Stimulated activated naive CD8-positive, alpha-beta T cell treated with anti-CD3 and anti-CD28 coated beads, Interleukin-15, Interleukin-2, amounts not matched to agents 100 U/mL and 50 U/mL, for 24 hours (primary cell): ENCODE data around the gene LNX1.

Source experiments
- ATAC-seq: fragments of 150-1000 bp; cut with Tn5 transposase; one replicate; pipeline ENCODE4 v1.10.0; 2021
- DNase-seq: peaks from one replicate; pipeline ENCODE4 v3.0.0; 2021

The LNX1 gene

GRCh38 chr4:53591372-53591892 lies at the start of gene LNX1:
Gene LNX1, minus strand, starts transcription at chr4:53591486. Its CDS starts 17,484 bp downstream, at chr4:53574002.
- DNase-seq (no peak), ATAC-seq (no peak)

- ATAC-seq (no peak), DNase-seq (no peak)
Observed at GRCh38 chr4:53640576-53641453, 49.5 kb upstream of the LNX1 start.

GRCh38 chr4:53638919-53639318 lies 47.6 kb upstream of the LNX1 start:
- DNase-seq (no peak), ATAC-seq (no peak)

DNA sequence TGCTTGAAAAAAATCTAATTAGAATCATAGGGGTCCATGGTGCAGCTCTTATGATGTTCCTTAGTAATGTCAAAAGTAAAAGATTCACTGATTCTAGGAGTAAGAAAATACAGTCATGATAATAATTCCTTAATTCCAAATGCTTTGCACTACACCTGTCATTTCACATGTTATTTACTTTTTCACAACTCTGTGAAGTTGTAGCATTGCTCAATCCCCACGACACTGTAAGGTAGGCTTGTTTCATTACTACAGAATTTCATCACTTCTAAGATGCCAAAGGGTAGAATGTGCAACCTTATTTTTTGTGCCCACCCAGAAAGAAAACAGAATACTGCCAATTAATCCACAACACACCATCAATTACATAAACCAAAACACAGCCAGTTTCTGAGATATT lies 46.1 kb upstream of the LNX1 start:
- DNase-seq (no peak), ATAC-seq (no peak)

DNA sequence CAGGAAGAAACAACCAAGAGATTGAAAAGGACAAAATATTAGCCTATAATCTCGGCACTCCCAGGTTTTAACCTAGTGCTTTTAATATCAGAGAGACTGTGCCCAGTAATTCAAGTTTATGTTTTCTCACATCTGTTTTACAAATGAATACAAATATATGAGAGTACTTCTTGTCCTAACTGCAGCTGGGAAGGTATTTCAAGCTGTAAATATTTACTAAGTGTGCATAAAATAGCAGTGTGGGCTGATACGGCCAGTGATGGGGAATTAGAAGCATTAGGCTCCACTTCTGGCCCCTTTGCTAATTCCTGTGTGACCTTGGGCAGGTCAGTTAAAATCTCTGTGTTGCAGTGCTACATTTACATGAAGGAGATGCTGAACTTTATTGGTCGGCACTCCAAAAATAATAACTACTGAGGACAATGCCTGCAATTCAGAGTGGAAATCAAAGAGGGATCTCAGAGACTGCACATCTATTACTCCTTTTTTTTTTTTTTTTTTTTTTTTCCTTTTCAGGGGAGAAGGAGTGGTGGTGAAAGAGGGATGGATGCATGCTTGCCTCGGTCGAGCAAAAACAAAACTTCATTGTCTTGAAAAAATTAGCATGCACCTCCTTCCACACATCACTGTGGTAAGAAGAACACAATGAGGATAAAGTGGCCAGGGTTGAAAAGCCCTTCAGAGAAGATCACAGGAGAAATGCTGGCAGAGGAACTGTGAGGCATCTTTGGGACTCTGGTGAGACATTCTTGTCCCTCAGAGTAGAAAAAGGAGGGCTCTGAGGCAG lies 44.6 kb upstream of the LNX1 start:
- no peak for ATAC-seq
- DNase-seq = no peak

DNA sequence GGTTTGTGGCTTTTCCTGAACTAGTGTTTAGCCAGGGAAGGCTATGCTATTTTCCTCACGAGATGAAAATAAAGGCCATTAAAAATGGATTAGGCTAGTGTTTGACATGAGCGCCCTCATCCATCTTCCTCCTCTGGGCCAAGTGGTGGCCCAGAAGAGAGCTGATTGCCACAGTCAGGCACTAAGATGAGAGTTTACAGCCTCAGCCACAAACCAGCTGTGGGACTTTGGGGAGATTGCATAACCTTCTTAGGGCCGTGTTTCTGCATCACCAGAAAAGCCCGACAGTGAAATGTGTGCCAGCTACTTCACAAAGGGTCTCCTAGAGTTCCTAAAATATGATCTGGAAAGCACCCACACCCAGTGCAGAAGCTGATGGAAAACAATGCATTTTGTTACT lies 42.3 kb upstream of the LNX1 start:
- DNase-seq (no peak), ATAC-seq (no peak)

DNA sequence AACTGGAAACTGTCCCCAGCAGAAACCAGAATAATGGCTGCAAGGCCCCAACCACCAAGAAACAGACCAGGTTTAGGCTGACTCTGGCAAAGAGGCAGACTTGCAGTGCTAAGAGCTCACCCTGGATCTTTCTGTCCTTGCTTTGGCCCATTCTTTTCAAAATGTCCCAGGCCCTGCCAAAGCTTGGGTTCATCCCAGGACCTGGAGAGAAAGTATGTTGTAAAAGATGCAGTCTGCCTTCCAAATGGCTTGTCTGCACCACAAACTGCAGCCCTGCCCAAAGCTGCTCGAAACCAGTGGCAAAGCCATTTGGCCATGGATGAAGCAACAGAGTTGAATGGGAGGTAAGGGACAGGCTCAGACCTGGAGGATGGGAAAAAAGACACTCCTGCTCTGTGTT lies 38.0 kb upstream of the LNX1 start:
- DNase-seq = no peak
- ATAC-seq = no peak

GRCh38 chr4:53626491-53626890 lies 35.2 kb upstream of the LNX1 start:
- DNase-seq = no peak
- ATAC-seq = no peak

DNA sequence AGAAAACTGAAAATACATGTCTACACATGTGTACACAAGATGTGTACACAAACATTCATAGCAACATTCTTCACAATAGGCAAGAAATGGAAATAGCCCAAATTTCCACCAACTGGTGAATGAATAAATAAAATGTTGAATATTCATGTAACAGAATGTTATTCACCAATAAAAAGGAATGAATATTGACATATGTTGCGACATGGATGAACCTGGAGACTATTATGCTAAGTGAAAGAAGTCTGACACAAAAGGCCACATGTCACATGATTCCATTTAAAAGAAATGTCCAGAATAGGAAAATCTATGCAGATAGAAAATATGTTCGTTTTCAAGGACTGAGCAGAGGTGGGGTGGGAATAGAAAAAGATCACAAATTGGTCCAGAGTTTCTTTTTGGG lies 34.6 kb upstream of the LNX1 start:
- ATAC-seq (no peak), DNase-seq (no peak)

DNA sequence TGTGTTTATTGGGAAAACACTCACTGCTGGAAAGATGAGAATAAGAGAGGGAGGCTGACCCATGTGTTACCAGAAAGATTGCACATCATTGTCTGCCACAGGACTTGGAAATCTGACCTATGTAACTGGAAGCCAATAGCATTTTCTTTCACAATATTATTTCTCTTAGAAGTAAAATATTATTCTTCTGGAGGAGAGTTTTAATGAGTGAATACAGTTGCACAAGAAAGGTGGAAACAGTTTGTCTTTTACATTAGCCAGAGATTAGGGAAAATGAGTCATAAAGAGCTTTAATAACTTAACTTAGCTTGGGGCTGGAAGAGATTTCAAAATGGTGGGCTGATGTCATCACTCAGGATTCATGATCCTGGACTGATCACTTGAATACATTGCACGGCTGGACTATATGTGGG lies 31.5 kb upstream of the LNX1 start:
- ATAC-seq (no peak), DNase-seq (no peak)

GRCh38 chr4:53620956-53621355 lies 29.7 kb upstream of the LNX1 start:
- ATAC-seq (no peak), DNase-seq (no peak)

- ATAC-seq (no peak), DNase-seq (no peak)
Observed at GRCh38 chr4:53619431-53619830, 28.1 kb upstream of the LNX1 start.

GRCh38 chr4:53618321-53618720 lies 27.0 kb upstream of the LNX1 start:
- ATAC-seq = no peak
- DNase-seq = no peak

DNA sequence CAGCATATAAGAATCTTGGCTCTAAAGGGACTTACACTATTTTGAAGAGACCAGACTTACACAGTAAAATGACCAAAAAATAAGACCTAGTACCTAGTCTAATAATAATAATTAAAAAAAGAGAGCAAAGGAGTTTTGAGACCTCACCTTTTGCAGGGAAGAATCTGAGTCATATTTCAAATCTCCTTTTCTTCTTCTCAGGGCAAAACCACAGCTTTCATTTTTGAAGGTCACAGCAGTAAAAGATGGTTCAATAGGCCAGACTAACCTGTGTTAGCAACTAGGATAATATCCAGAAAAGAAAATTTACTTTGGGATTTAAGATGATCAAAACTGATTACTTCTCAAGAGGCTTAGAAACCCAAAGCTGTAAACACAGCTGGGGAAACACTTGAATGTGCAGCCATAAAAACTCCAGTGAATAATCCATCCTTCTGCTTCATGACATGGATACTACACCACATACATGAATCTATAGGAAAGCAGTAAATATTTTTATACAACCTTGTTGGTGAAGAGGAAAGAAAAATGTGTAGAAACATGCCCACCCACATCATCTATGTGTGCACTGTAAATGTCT lies 25.9 kb upstream of the LNX1 start:
- ATAC-seq = no peak
- DNase-seq = no peak

DNA sequence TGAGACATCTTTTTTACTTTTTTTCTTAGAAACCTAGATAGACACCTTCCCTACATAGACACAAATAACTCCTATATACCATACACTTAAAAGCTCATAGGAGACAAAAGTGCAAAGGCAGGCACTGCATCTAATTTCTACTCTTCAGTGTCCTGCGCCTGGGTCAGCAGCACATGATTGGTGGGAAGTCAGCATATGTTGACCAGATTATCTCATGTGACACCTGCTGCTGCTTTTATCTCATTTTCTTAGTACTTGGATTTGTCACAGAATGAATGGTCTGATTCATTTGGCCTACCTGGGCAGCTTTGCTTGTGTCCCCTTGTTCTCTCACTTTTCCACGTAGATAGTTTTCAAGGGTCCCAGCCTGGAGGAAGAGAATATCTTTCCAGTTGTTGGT lies 24.9 kb upstream of the LNX1 start:
- ATAC-seq (no peak), DNase-seq (no peak)

GRCh38 chr4:53614591-53614990 lies 23.3 kb upstream of the LNX1 start:
- ATAC-seq = no peak

GRCh38 chr4:53613428-53613827 lies 22.1 kb upstream of the LNX1 start:
- ATAC-seq = no peak
- no peak for DNase-seq

More at GRCh38 chr4:53614591-53614990, 23.3 kb upstream of the LNX1 start:
- DNase-seq = no peak

DNA sequence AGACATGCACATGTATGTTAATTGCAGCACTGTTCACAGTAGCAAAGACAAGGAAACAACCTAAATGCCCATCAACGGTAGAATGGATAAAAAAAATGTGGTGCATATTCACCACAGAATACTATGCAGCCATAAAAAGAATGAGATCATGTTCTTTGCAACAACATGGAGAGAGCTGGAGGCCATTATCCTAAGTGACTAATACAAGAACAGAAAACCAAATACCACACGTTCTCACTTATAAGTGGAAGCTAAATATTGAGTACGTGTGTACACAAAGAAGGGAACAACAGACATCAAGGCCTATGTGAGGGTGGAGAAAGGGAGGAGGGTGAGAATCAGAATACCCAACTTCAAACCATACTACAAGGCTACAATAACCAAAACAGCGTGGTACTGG lies 17.4 kb upstream of the LNX1 start:
- DNase-seq (no peak), ATAC-seq (no peak)

DNA sequence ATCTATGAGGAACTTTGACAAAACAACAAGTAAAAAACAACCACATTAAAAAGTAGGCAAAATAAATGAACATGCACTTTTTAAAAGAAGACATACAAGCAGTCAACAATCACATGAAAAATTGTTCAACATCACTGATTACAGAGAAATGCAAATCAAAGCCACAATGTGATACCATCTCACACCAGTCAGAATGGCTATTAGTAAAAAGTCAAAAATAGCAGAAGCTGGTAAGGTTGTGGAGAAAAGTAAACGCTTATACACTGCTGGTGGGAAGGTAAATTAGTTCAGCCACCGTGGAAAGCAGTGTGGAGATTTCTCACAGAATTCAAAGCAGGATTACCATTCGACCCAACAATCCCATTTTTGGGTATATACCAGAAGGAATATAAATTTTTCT lies 17.0 kb upstream of the LNX1 start:
- ATAC-seq = no peak

DNA sequence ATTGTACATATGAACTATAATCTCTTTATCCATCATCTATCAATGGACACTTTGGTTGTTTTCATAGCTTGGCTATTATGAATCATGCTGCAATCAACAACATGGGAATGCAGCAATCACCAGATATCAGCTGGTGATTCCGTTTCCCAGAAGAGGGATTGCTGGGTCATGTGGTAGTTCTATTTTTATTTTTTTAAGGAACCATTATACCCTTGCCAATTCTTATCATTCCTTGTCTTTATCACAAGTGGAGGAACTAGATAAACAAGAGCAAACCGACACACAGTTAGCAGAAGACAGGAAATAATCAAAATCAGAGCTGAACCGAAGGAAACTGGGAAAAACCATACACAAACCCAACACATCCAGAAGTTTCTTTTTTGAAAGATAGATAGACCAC lies 14.5 kb upstream of the LNX1 start:
- ATAC-seq (no peak), DNase-seq (no peak)

More for the DNA sequence above, 17.0 kb upstream of the LNX1 start:
- no peak for DNase-seq

- no peak for ATAC-seq
Observed at GRCh38 chr4:53602390-53602789, 11.1 kb upstream of the LNX1 start.

DNA sequence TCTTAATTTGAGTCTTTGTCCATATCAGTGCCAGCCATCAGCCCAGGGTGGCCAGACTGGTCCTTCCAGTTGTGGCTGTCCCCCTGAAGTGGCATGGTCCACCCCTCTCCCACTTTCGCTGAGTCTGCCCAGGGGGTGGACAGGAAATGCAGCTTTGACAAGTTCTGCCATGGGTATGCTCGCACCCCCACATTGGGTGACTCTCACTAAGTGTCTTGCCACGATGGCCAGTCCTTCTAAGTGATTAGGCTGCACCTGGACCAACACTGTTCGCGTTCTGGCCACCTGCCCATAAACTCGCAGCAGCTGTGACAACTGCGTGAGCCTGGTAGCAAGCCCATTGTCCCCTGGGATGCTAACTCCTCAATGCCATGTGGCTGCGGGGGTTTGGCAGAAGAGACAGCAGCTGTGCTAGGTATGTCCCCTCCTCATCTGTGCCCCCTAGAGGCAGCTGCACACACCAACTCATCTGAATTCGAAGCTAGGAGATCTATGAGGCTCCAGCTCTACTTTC lies 10.0 kb upstream of the LNX1 start:
- no peak for ATAC-seq
- peak; percentile 4 for DNase-seq

More at GRCh38 chr4:53602390-53602789, 11.1 kb upstream of the LNX1 start:
- no peak for DNase-seq

DNA sequence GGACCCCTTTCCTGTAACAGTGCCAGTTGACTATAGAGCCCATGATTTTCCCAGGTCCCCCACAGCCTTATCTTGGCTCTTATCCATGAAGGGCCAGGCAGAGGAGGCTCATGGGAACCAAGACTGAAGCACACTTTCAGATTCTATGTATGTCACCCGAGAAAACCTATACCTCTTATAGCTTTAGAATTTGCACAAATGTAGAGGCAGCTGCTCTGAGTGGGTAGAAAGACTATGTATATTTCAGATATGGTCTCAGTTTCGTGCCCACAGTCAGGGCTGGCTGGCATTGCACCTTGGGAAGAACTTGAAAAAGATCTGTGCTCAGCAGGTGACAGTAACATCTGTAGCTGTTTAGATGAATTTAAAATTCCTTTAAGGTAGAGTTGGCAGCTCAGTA lies 8.3 kb upstream of the LNX1 start:
- DNase-seq = no peak

More for the DNA sequence above, 8.3 kb upstream of the LNX1 start:
- no peak for ATAC-seq
